GM03348 (cell line): Measurements from ENCODE around the gene BAD.
"Not testable (repeated sequence)": the region's sequence is repeated elsewhere in the genome, so short reads cannot be mapped to it uniquely, and the experiment has no call there.

Source experiments
- DNase-seq: peaks from one replicate; pipeline ENCODE4 v3.0.0; 2012; ENCODE audit warnings: low spot score

The BAD gene

DNA sequence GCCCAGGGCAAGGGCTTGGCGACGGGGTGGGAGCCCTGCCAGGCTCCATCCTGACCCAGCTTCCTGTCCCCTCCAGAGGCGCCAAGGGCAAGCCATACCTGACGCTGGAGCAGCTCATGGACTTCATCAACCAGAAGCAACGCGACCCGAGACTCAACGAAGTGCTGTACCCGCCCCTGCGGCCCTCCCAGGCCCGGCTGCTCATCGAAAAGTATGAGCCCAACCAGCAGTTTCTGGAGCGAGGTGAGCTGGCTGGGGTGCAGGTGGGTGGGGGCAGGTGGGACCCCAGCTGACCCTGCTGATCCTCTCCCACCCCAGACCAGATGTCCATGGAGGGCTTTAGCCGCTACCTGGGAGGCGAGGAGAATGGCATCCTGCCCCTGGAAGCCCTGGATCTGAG is 28.2 kb downstream of the BAD start:
- no peak for DNase-seq

DNA sequence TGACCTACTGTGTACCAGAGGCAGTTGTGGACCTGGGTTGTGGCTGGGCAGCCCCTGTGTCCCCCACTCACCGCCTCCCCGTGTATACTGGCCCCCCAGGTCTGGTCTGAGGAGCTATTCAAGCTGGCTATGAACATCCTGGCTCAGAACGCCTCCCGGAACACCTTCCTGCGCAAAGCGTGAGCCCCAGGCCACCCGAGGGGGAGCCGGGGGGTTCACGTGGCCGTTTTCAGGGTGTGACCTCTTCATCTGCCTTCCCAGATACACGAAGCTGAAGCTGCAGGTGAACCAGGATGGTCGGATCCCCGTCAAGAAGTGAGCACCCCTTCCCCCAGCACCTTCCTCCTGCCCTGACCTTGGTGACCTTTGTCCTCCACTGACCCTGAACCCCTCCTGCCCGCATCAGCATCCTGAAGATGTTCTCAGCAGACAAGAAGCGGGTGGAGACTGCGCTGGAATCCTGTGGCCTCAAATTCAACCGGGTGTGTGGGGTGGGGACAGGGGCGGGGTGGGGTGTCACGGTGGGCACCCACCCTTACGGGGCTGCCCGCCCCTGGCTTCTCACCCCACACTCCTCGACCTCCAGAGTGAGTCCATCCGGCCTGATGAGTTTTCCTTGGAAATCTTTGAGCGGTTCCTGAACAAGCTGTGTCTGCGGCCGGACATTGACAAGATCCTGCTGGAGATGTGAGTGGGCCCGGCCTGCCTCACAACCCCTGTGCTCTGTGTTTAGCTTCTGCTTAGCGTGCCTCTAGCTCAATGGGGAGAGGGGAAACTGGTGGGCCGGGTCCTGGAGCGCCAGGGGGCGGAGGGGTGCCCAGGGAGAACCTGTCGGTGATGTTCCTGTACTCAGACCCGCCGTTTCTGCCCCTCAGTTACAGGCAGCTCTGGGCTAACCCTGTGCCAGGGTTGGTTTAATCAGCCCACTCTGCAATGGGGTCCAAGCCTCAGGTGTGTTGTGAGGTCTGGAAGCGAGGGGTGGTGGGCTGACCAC is 29.0 kb downstream of the BAD start:
- no peak for DNase-seq

GRCh38 chr11:64254326-64254725 is 30.1 kb downstream of the BAD start:
- no peak for DNase-seq

DNA sequence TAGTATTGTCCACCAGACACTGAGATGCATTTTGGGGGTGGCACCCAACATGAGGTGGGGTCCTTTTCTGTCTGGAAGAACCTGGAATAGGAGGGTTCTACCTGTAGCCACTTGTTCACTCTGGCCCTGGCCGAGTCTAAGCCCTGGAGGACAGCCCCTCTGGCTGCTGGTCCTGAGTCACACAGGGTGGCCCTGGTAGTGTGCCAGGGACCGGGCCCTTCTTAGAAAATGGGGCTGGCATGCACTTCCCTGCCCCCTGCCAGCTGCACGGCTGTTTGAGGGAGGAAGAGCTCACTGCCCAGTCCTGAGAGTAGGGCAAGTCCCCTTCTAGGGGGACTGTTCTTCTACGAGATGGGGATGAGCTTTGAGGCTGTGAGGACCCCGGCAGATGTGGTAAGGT is 31.0 kb downstream of the BAD start:
- no peak for DNase-seq

DNA sequence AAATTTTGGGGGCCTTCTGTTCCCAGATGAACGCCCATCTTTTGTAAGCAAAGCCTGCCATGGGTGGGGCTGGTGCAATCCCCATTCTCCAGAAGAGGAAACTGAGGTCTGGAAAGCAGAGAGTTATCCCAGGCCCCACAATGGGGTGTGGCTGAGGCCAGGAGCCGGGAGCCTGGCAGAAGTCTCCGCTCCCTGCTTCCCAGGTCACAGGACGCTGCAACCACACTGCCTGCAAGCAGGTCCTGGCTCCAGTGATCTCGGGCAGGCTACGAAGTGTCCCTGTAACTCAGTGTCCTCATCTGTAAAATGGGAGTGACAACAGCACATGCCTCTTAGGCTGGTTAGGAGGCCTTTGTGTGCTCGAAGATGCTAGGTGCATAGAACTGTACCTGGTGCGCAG is 31.4 kb downstream of the BAD start:
- no peak for DNase-seq

DNA sequence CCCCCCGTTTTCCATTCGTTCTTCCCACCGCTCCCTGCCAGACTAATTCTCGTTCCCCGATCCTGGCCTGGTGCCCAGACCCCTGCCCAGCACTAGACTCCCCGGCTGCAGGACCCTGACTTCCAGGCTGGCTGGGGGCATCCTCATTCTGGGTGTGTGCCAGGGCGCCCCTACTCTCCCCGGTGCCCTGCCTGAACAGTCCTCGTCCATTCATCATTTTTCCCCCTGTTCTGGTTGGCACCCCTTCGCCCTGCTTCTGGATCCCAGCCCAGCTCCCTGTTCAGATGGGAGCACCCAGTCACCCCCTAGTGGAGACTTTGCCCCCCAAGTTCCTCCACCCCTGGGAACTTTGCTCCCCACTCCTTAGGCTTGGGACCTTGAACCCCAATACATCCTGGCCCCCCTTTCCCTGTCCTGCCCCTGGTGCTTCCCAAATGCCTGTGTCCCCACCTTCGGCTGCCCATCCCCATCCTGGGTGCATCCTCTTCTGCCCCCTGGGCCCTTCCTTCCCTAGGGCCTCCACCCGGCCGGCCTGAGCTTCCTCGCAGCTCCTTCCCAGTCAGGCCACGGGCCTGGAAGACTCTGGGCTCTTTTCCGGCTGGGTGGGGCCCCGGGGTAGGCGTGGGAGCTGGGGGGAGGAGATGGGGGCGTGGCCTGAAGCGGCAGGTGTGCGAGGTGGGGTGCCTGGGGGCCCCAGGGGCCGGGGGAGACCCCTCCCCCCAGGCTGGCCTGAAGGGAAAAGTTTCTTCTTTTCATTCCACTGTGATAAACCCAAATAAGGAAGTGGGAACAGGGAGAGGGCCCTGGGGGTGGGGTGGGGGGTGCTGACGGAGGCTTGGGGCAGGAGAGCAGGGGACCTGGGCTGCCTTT is 32.2 kb downstream of the BAD start:
- DNase-seq = peak; percentile 83

- no peak for DNase-seq
Observed at GRCh38 chr11:64251753-64252002, 32.8 kb downstream of the BAD start.

GRCh38 chr11:64251016-64251752 is 33.3 kb downstream of the BAD start, which contains the start of gene PLCB3:
Gene PLCB3 (plus strand): TSS chr11:64251530. CDS start chr11:64251650, 120 bp downstream.
- peak; percentile 94 for DNase-seq

- no peak for DNase-seq
Observed at GRCh38 chr11:64250415-64251015, 34.0 kb downstream of the BAD start.

- no peak for DNase-seq
Observed at GRCh38 chr11:64249563-64250414, 34.7 kb downstream of the BAD start.

- DNase-seq = no peak
Observed at GRCh38 chr11:64249038-64249437, 35.4 kb downstream of the BAD start.

DNA sequence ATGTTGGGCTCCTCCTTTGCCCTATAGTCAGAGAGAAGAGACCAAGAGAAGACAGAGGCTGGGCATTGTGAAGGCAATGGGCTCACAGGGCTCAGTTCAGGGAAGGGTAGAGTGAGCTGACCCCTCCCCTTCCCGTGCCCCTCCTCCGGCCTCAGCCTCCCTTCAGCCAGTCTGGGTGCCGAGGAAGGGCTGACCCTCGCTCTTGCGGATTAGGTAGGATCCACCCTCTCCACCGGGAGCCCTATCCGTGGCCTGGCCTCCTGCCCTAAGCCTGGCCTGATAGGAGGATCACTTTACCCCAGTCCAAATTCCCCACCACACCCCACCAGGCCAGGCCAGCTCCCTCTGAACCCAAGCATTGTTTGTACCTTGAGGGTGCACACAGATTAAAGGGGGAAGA is 35.9 kb downstream of the BAD start:
- no peak for DNase-seq

DNA sequence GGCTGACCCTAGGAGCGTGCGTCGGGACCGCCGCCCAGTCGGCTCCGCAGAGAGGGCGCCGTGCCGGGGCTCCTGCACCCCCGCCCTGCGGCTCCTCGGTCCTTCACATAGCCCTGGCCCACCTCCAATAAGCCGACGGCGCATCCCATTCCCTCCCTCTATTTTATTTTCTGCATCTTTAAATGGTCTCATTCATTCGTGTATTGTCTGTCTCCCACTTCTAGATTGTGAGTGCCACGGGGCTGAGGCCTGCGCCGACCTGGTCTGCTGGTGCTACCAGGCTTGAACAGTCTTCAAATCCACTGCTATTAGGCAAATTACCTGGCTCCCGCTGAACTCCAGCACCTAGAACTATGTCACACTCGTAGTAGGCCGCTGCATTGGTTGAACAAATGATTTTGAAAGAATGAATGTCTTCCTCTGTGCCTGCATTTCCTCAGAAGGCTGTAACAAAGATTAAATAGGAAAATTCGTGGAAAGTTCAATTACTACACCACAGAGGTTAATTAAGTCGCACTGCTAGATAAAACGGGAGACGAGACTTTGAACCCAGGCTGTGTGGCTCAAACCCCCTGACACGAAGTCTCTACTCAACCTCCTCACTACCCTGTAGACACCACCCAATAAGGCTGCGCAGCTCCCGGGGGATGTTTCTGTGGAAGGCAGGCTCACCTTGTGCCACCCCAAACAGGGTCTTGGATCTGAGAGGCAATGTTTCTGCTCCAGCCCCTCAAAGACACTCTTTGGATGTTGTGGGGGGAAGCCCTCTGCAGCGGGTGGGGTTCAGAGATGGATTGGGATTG is 36.5 kb downstream of the BAD start:
- peak; percentile 33 for DNase-seq

GRCh38 chr11:64246871-64247728 is 37.4 kb downstream of the BAD start, which contains the start of gene PPP1R14B:
Gene PPP1R14B (minus strand): TSS chr11:64246943. CDS start chr11:64246673, 270 bp downstream.
- DNase-seq = peak; percentile 94

DNA sequence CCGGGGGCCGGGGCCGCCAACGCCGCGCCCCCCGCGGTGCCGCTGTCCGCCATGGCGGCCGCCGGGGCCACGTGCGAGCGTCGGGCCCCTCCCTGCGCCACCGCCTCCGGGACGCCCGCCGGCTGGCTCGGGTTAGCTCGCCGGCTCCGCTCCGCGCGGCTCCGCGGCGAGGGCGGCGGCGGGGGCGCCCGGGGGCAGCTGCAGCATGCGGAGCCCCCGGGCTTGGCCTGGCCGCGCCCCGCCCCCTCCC is 37.9 kb downstream of the BAD start:
- not testable (repeated sequence) for DNase-seq

- DNase-seq = peak; percentile 87
Observed at GRCh38 chr11:64245797-64246620, 38.5 kb downstream of the BAD start.

DNA sequence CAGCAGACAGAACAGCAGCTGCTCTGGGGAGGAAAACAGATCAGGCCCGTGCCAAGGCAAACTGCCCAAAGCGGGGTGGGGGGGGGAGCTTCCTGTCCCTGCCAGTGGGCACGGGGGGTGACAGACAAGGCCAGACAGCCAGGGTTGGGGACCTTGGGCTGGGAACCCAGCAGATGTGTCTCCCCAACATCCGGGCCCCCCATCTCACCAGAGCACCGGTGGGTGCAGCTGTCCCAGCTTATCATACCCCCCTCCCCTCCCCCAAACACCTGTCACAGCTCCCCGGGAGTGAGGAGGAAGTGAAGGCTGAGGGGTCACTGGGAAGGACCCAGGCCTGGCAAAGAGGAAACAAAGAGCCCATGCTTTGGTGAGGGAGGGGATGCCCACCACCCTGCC is 39.1 kb downstream of the BAD start:
- DNase-seq = peak; percentile 26

- no peak for DNase-seq
Observed at GRCh38 chr11:64244966-64245365, 39.5 kb downstream of the BAD start.
